ENCODE measurements around the gene ATRNL1. TPM values are rescaled to one million over a fixed set of nuclear protein-coding genes. Genes with fewer than 3 reads are reported as not detected.

The ATRNL1 gene
- total RNA-seq, 1 experiment from 2014 or later, result not detected

- Mint-ChIP-seq H3K9me3 (ENCODE audit: unreplicated experiment) (no peaks in the 10 kb centered on the region), H3K4me1 (ENCODE audit: low read depth, unreplicated experiment) (peaks cover 10% of the 10 kb centered on the region), H3K27me3 (ENCODE audit: insufficient read depth, unreplicated experiment) (peaks cover 3% of the 10 kb centered on the region), H3K36me3 (ENCODE audit: insufficient read depth, unreplicated experiment) (no peaks in the 10 kb centered on the region), H3K4me3 (ENCODE audit: unreplicated experiment) (no peak overlapping the region), H3K27ac (ENCODE audit: unreplicated experiment) (no peak overlapping the region)
- no peaks in the 10 kb centered on the region for H3K36me3 ChIP-seq (ENCODE audit: control insufficient read depth, insufficient read depth, low read length)
- CTCF ChIA-PET, result no interaction called here
- no peak for DNase-seq
- H3K4me3 ChIP-seq (ENCODE audit: low read depth, low read length), result no peak overlapping the region
- H3K9me3 ChIP-seq, result no peaks in the 10 kb centered on the region
- no TSS peak for BruUV-seq (replicated peaks)
- intact Hi-C loops (cut with micrococcal nuclease; ENCODE audit: unreplicated experiment), result no loop called here
- peaks cover 4% of the 10 kb centered on the region; the same call in 1 of the 2 replicates for H3K4me1 ChIP-seq
- POLR2A ChIA-PET, result no interaction called here
- TF ChIP-seq CTCF (IDR thresholded peaks at IDR 0.05; ENCODE audit: insufficient read depth in 1 of 2, low read depth in 1 of 2, low read length in 1 of 2, severe bottlenecking in 1 of 2, unreplicated experiment in 1 of 2), result no peak
- H3K27me3 ChIP-seq (replicated peaks; ENCODE audit: control insufficient read depth, insufficient read depth, low read length), result no peaks in the 10 kb centered on the region
Observed at GRCh38 chr10:115044891-115045290, 48.3 kb upstream of the ATRNL1 start.

- no peak for TF ChIP-seq CTCF (IDR thresholded peaks at IDR 0.05; ENCODE audit: insufficient read depth in 1 of 2, low read depth in 1 of 2, low read length in 1 of 2, severe bottlenecking in 1 of 2, unreplicated experiment in 1 of 2)
- intact Hi-C loops (cut with micrococcal nuclease; ENCODE audit: unreplicated experiment), result no loop called here
- no peak overlapping the region for H3K4me3 Mint-ChIP-seq (ENCODE audit: unreplicated experiment)
- peaks cover 3% of the 10 kb centered on the region for H3K27me3 Mint-ChIP-seq (ENCODE audit: insufficient read depth, unreplicated experiment)
- CTCF ChIA-PET, result no interaction called here
- no peaks in the 10 kb centered on the region for H3K9me3 ChIP-seq
- no peak overlapping the region for H3K27ac Mint-ChIP-seq (ENCODE audit: unreplicated experiment)
- H3K4me1 ChIP-seq, result peaks cover 10% of the 10 kb centered on the region
- POLR2A ChIA-PET, result no interaction called here
- H3K27me3 ChIP-seq (replicated peaks; ENCODE audit: control insufficient read depth, insufficient read depth, low read length), result no peaks in the 10 kb centered on the region
- no peaks in the 10 kb centered on the region for H3K36me3 ChIP-seq (ENCODE audit: control insufficient read depth, insufficient read depth, low read length)
- no peaks in the 10 kb centered on the region for H3K36me3 Mint-ChIP-seq (ENCODE audit: insufficient read depth, unreplicated experiment)
- H3K9me3 Mint-ChIP-seq (ENCODE audit: unreplicated experiment), result no peaks in the 10 kb centered on the region
- no TSS peak for BruUV-seq (replicated peaks)
- no peak for DNase-seq
- no peak overlapping the region for H3K4me3 ChIP-seq (ENCODE audit: low read depth, low read length)
- H3K4me1 Mint-ChIP-seq (ENCODE audit: low read depth, unreplicated experiment), result peaks cover 15% of the 10 kb centered on the region
Observed at GRCh38 chr10:115045499-115045898, 47.7 kb upstream of the ATRNL1 start.

- BruUV-seq (replicated peaks), result no TSS peak
- no peaks in the 10 kb centered on the region for H3K9me3 ChIP-seq
- no peak for TF ChIP-seq CTCF (IDR thresholded peaks at IDR 0.05; ENCODE audit: insufficient read depth in 1 of 2, low read depth in 1 of 2, low read length in 1 of 2, severe bottlenecking in 1 of 2, unreplicated experiment in 1 of 2)
- Mint-ChIP-seq H3K36me3 (ENCODE audit: insufficient read depth, unreplicated experiment) (no peaks in the 10 kb centered on the region), H3K4me3 (ENCODE audit: unreplicated experiment) (no peak overlapping the region), H3K27ac (ENCODE audit: unreplicated experiment) (no peak overlapping the region), H3K9me3 (ENCODE audit: unreplicated experiment) (no peaks in the 10 kb centered on the region), H3K27me3 (ENCODE audit: insufficient read depth, unreplicated experiment) (peaks cover 3% of the 10 kb centered on the region), H3K4me1 (ENCODE audit: low read depth, unreplicated experiment) (peaks cover 15% of the 10 kb centered on the region)
- H3K36me3 ChIP-seq (ENCODE audit: control insufficient read depth, insufficient read depth, low read length), result no peaks in the 10 kb centered on the region
- ChIA-PET CTCF (no interaction called here), POLR2A (no interaction called here)
- H3K27me3 ChIP-seq (replicated peaks; ENCODE audit: control insufficient read depth, insufficient read depth, low read length), result no peaks in the 10 kb centered on the region
- peaks cover 15% of the 10 kb centered on the region for H3K4me1 ChIP-seq
- no peak for DNase-seq
- intact Hi-C loops (cut with micrococcal nuclease; ENCODE audit: unreplicated experiment), result no loop called here
- no peak overlapping the region for H3K4me3 ChIP-seq (ENCODE audit: low read depth, low read length)
Observed at GRCh38 chr10:115046686-115047236, 46.4 kb upstream of the ATRNL1 start.

Measured in Caco-2 (cell line).